HL-60 (cell line): Measurements from ENCODE around the gene IL20RB.

Experiments
- CTCF ChIP-seq: IDR thresholded peaks from one replicate; pipeline ENCODE4 v1.5.1; 2011; ENCODE audit warnings: low read length, control low read depth, inconsistent platforms; ENCODE audit not compliant: insufficient read depth
- GABPA ChIP-seq: IDR thresholded peaks from 2 replicates; pipeline ENCODE4 v1.6.1; 2012; ENCODE audit warnings: low read depth
- POLR2AphosphoS5 ChIP-seq: IDR thresholded peaks from 2 replicates; pipeline ENCODE4 v1.6.1; 2012; ENCODE audit warnings: low read depth
- SPI1 ChIP-seq: IDR thresholded peaks from 2 replicates; pipeline ENCODE4 v1.6.1; 2012; ENCODE audit warnings: low read depth, mild to moderate bottlenecking, borderline replicate concordance
- TF ChIP-seq, protein P1 (sequence below): IDR thresholded peaks from 2 replicates; pipeline ENCODE4 v1.6.1; 2012; ENCODE audit warnings: low read depth; ENCODE audit not compliant: insufficient replicate concordance

DNA sequence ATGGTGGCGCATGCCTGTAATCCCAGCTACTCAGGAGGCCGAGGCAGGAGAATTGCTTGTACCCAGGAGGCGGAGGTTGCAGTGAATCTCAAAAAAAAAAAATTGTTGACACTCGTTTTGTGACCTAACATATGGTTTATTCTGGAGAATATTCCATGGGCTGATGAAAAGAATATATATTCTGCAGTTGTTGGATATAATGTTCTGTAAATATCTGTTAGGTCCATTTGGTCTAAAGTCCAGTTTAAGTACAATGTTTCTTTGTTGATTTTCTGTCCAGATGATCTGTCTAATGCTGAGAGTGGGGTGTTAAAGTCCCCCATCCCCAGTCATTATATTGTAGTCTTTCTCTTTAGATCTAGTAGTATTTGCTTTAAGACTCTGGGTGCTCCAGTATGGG is 15.6 kb downstream of the IL20RB start:
- TF ChIP-seq CTCF (no peak), POLR2AphosphoS5 (no peak), GABPA (no peak), SPI1 (no peak)
- TF ChIP-seq, protein P1, sequence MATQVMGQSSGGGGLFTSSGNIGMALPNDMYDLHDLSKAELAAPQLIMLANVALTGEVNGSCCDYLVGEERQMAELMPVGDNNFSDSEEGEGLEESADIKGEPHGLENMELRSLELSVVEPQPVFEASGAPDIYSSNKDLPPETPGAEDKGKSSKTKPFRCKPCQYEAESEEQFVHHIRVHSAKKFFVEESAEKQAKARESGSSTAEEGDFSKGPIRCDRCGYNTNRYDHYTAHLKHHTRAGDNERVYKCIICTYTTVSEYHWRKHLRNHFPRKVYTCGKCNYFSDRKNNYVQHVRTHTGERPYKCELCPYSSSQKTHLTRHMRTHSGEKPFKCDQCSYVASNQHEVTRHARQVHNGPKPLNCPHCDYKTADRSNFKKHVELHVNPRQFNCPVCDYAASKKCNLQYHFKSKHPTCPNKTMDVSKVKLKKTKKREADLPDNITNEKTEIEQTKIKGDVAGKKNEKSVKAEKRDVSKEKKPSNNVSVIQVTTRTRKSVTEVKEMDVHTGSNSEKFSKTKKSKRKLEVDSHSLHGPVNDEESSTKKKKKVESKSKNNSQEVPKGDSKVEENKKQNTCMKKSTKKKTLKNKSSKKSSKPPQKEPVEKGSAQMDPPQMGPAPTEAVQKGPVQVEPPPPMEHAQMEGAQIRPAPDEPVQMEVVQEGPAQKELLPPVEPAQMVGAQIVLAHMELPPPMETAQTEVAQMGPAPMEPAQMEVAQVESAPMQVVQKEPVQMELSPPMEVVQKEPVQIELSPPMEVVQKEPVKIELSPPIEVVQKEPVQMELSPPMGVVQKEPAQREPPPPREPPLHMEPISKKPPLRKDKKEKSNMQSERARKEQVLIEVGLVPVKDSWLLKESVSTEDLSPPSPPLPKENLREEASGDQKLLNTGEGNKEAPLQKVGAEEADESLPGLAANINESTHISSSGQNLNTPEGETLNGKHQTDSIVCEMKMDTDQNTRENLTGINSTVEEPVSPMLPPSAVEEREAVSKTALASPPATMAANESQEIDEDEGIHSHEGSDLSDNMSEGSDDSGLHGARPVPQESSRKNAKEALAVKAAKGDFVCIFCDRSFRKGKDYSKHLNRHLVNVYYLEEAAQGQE = no peak
